Natural killer cell treated with Interleukin-12 subunit alpha and Interleukin-12 subunit beta and Interleukin-15 and Interleukin-18, amount 100 ng/mL, for 72 hours (primary cell): Measurements from ENCODE around the gene RASD1. TPM values are rescaled to one million over a fixed set of nuclear protein-coding genes. Genes with fewer than 3 reads are reported as not detected.
A peak's percentile ranks its signal among the peaks of the same experiment; 100 is the strongest.

Source experiments
- ATAC-seq, 2 donors: fragments of 150-1000 bp; cut with Tn5 transposase in 1 of 2; sonication (Bioruptor Pico), chemical (Tn5 transposase) in 1 of 2; 2 replicates each; pipeline ENCODE4 v1.10.0; 2021
- DNase-seq: peaks from one replicate; pipeline ENCODE4 v3.0.0; 2022; ENCODE audit warnings: low spot score
- H3K27ac Mint-ChIP-seq, 2 donors: 1 replicate in 1 of 2; 2 replicates in 1 of 2; pipeline ENCODE4 v1.8.0; 2022; ENCODE audit warnings: mixed read lengths in 2 of 2, mild to moderate bottlenecking in 1 of 2, moderate library complexity in 1 of 2
- H3K27me3 Mint-ChIP-seq, 2 donors: 1 replicate in 1 of 2; 2 replicates in 1 of 2; pipeline ENCODE4 v1.8.0; 2022; ENCODE audit warnings: mixed read lengths in 2 of 2
- H3K36me3 Mint-ChIP-seq: one replicate; pipeline ENCODE4 v1.8.0; 2022; ENCODE audit warnings: mixed read lengths
- H3K4me1 Mint-ChIP-seq, 2 donors: 1 replicate in 1 of 2; 2 replicates in 1 of 2; pipeline ENCODE4 v1.8.0; 2022; ENCODE audit warnings: low read depth in 2 of 2, mixed read lengths in 2 of 2, mild to moderate bottlenecking in 1 of 2
- H3K4me3 Mint-ChIP-seq: one replicate; pipeline ENCODE4 v1.8.0; 2022; ENCODE audit warnings: mixed read lengths
- H3K9me3 Mint-ChIP-seq: 2 replicates; pipeline ENCODE4 v1.8.0; 2022; ENCODE audit warnings: mixed read lengths
- total RNA-seq, 2 donors: library from RNA; stranded (reverse); gene quantifications; one replicate each; pipeline ENCODE4 v1.2.3, GENCODE V29; 2022

The RASD1 gene
- total RNA-seq, 2 donors from 2014 or later = 3.3 to 4.2 TPM

- H3K27me3 Mint-ChIP-seq = no peaks in the 10 kb centered on the region
- no peak overlapping the region for H3K4me3 Mint-ChIP-seq
- peak in 1 of 2 donors; percentile 39 for ATAC-seq
- H3K36me3 Mint-ChIP-seq = no peaks in the 10 kb centered on the region
- DNase-seq = peak; percentile 49
- no peaks in the 10 kb centered on the region for H3K9me3 Mint-ChIP-seq
- peaks cover 0 to 4% of the 10 kb centered on the region in 2 donors for H3K4me1 Mint-ChIP-seq
- H3K27ac Mint-ChIP-seq = peak overlapping the region in 1 of 2 donors; percentile 59
Observed at GRCh38 chr17:17510456-17511292, 14.5 kb upstream of the RASD1 start.

DNA sequence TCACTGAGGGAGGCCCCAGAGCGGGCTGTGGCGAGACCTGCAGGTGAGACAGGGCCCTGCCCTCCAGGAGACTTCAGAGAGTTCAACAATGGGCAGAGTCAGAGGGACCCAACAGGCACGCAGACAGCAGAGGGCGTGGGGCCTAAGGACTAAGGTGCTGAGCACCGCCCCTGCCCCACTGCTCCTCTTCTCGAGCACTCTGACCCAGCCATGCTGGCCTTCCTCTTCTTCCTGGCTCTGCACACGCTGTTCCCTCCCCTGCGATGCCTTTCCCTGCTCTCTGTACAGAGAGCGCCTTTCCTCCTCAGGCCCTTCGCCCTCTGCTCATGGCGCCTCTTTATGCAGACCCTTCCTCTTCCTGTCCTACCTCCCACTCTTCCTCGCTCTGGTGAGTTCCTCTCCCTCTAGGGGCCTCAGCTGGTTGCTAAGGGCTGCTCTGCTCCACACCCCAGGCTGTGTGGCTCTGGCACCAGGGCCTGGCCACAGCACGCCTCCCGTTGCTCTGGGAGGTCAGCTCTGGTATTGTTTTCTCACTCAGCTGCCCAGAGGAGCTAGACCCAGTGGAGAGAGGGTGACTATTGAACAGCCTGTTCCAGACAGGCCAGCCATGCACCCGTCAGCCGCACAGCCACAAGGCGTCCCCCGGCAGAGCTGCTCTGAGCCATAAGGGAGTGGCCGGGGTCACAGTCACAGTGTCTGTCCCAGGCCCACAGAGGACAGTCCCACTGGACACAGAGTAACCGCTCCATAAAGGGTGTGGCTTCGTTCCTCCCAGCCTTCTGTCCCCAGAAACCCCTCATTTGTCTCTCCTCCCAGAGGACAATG is 13.6 kb upstream of the RASD1 start:
- Mint-ChIP-seq H3K36me3 (no peaks in the 10 kb centered on the region), H3K27me3 (no peaks in the 10 kb centered on the region), H3K4me3 (no peak overlapping the region), H3K4me1 (peaks cover 0 to 4% of the 10 kb centered on the region in 2 donors), H3K9me3 (no peaks in the 10 kb centered on the region), H3K27ac (peak overlapping the region in 1 of 2 donors; percentile 59)
- DNase-seq = no peak
- ATAC-seq = no peak

GRCh38 chr17:17508646-17509591 is 12.7 kb upstream of the RASD1 start:
- DNase-seq (no peak), ATAC-seq (no peak)
- Mint-ChIP-seq H3K27ac (peak overlapping the region in 1 of 2 donors; percentile 59), H3K27me3 (no peaks in the 10 kb centered on the region), H3K9me3 (no peaks in the 10 kb centered on the region), H3K36me3 (no peaks in the 10 kb centered on the region), H3K4me1 (peaks cover 0 to 4% of the 10 kb centered on the region in 2 donors), H3K4me3 (no peak overlapping the region)

DNA sequence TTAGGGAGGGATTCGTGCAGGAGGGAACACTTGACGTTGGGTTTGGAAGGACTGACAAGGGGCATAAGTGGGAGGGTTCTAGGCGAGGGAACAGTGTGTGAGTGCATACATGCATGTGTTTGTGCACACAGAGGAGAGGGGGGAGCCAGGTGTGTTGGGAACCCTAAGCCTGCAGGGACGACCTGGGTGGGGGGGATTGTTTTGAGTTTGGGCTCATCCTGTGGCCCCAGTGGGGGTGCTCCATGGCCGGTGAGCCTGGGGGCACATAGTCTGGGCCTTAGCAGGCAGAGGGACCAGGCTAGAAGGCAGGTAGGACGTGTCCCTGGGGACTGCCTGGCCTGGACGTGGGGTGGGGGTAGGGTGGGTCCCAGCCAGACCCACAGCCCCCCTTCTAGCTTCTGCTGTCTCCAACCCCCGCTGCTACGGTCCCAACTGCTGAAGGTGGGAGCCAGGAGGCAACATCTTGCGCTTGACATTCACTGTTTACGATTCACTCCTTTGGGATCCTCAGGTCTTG is 11.9 kb upstream of the RASD1 start:
- no peaks in the 10 kb centered on the region for H3K9me3 Mint-ChIP-seq
- H3K4me3 Mint-ChIP-seq = no peak overlapping the region
- no peak for DNase-seq

GRCh38 chr17:17507465-17508011 is 11.3 kb upstream of the RASD1 start:
- Mint-ChIP-seq H3K36me3 (no peaks in the 10 kb centered on the region), H3K27ac (no peak overlapping the region)

More for the DNA sequence above, 11.9 kb upstream of the RASD1 start:
- Mint-ChIP-seq H3K27me3 (no peaks in the 10 kb centered on the region), H3K4me1 (peaks cover 0 to 4% of the 10 kb centered on the region in 2 donors), H3K36me3 (no peaks in the 10 kb centered on the region), H3K27ac (no peak overlapping the region)
- ATAC-seq = no peak

DNA sequence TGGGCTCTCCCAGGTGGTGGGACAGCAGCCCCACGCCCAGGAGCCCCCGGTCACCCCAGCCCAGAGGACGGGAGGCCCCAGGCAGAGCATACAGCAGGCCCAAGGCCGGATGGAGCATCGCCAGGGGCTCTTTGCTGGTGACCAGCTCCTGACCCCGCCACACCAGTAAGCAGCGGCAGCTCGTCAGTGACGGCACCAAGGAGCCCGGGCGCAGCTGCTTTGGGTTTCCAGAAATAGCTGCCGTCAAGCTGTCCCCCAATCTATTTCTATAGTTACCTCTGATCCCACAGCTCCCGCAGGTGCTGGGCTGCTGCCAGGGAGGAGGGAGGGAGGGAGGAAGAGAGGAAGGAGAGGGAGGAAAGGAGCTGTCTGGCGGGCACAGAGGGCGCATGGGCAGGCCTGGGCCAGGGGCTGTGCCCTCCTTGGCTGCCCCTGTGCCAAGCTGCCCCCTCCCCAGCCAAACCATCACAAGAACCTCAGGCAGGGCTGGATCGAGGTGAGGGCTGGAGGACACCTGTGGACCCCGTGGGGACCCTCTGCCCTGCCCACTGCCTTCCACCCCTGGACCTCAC is 10.8 kb upstream of the RASD1 start:
- no peak for DNase-seq
- H3K36me3 Mint-ChIP-seq = no peaks in the 10 kb centered on the region
- peaks cover 0 to 4% of the 10 kb centered on the region in 2 donors for H3K4me1 Mint-ChIP-seq
- H3K4me3 Mint-ChIP-seq = no peak overlapping the region
- H3K27ac Mint-ChIP-seq = no peak overlapping the region
- H3K27me3 Mint-ChIP-seq = no peaks in the 10 kb centered on the region
- ATAC-seq = no peak
- H3K9me3 Mint-ChIP-seq = no peaks in the 10 kb centered on the region

More at GRCh38 chr17:17507465-17508011, 11.3 kb upstream of the RASD1 start:
- H3K4me1 Mint-ChIP-seq = peaks cover 0 to 4% of the 10 kb centered on the region in 2 donors
- H3K9me3 Mint-ChIP-seq = no peaks in the 10 kb centered on the region
- ATAC-seq (no peak), DNase-seq (no peak)
- H3K27me3 Mint-ChIP-seq = no peaks in the 10 kb centered on the region
- no peak overlapping the region for H3K4me3 Mint-ChIP-seq

- no peak overlapping the region for H3K4me3 Mint-ChIP-seq
- H3K36me3 Mint-ChIP-seq = no peaks in the 10 kb centered on the region
- ATAC-seq (peak in 1 of 2 donors; percentile 2), DNase-seq (no peak)
- H3K27me3 Mint-ChIP-seq = no peaks in the 10 kb centered on the region
- no peaks in the 10 kb centered on the region for H3K9me3 Mint-ChIP-seq
- peaks cover 0 to 4% of the 10 kb centered on the region in 2 donors for H3K4me1 Mint-ChIP-seq
- no peak overlapping the region for H3K27ac Mint-ChIP-seq
Observed at GRCh38 chr17:17506181-17506741, 10.1 kb upstream of the RASD1 start.

DNA sequence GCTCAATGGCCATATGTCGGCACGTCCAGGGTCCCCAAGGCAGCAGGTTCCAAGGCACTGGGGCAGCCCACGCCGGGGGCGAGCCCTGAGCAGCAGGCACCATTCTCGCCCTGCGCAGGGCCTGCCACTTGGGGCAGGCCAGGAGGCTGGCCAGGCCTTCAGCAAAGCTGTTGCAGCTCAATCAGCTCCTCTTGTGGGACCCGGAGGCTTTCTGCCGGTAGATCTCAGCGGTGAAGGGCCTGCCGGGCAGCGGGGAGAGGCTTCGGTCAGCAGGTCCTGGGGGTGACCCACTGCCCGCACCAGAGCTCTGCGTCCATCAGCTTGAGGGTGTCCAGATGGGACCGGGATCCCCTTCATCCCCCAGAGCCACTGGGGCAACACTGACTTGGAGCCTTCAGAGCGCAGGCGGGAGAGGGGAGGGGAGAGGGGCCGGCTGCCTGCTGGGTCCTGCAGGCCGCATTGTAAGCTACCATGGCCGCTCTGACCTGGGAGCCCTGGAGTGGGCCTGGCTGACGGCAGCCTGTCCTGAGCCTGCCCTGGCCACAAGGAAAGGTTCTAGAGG is 9.5 kb upstream of the RASD1 start:
- Mint-ChIP-seq H3K4me3 (no peak overlapping the region), H3K4me1 (peaks cover 0 to 4% of the 10 kb centered on the region in 2 donors), H3K36me3 (no peaks in the 10 kb centered on the region), H3K9me3 (no peaks in the 10 kb centered on the region), H3K27me3 (no peaks in the 10 kb centered on the region), H3K27ac (no peak overlapping the region)
- ATAC-seq = no peak
- DNase-seq = no peak

DNA sequence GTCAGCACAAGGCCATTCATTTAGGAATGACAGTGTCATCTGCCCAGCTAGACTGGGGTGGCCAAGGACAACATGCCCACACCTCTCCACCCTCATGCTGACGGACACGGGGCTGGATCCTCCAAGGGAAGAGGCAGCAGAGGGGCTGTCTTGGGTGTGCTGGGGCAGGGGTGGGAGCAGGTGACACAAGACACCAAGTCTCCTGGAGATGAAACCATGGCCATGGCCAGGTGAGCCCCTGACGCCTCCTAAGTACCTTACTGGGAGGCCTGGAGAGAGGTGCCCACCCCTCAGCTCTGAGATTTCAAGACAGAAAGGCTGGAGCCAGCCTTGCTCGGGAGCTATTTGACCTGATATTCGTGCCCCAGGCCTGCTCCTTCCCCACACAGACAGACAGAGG is 9.0 kb upstream of the RASD1 start:
- Mint-ChIP-seq H3K9me3 (no peaks in the 10 kb centered on the region), H3K36me3 (no peaks in the 10 kb centered on the region), H3K27ac (no peak overlapping the region), H3K4me3 (no peak overlapping the region), H3K4me1 (peaks cover 0 to 4% of the 10 kb centered on the region in 2 donors), H3K27me3 (no peaks in the 10 kb centered on the region)
- DNase-seq (no peak), ATAC-seq (no peak)

- Mint-ChIP-seq H3K27ac (no peak overlapping the region), H3K4me3 (no peak overlapping the region), H3K36me3 (no peaks in the 10 kb centered on the region), H3K9me3 (no peaks in the 10 kb centered on the region), H3K27me3 (no peaks in the 10 kb centered on the region), H3K4me1 (no peaks in the 10 kb centered on the region)
- no peak for DNase-seq
- ATAC-seq = no peak
Observed at GRCh38 chr17:17504341-17505140, 8.3 kb upstream of the RASD1 start.

DNA sequence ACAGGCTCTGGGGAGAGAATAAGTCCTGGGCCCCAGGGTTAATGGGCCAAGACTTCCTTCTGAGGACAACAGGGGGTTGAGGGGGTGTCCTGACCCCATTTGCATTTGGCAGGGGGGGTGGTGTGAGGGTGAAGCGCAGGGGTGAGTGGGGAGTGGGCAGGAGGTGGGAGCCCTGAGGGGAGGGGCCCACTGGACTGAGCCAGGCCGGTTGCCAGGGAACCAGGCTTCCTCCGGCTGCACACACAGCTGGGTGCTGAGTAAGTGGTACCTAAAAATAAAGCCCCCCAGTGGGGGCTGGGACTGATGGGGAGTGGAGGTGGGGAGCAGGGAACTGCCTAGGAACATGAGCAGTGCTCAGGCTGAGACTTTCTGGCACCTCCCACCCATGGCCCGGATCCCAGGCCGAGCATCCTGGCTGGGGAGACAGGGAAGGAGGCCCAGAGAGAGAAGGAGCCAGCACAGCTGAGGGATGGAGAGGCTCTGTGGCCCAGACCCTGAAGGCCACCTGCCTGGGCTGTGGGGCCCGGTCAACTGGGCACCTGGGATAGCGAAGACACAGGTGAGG is 7.5 kb upstream of the RASD1 start:
- no peaks in the 10 kb centered on the region for H3K4me1 Mint-ChIP-seq
- no peaks in the 10 kb centered on the region for H3K9me3 Mint-ChIP-seq
- no peak for ATAC-seq
- no peak overlapping the region for H3K27ac Mint-ChIP-seq
- no peak for DNase-seq
- H3K4me3 Mint-ChIP-seq = no peak overlapping the region
- H3K36me3 Mint-ChIP-seq = no peaks in the 10 kb centered on the region
- H3K27me3 Mint-ChIP-seq = no peaks in the 10 kb centered on the region
